Activated CD4-positive, alpha-beta T cell treated with anti-CD3 and anti-CD28 coated beads, Interleukin-2, Interleukin-6, amounts not matched to agents 100 ng/mL and 50 ng/mL, durations not matched to agents 16 hours and 8 hours (primary cell): Measurements from ENCODE around the gene PHIP.
"Not testable (repeated sequence)": the region's sequence is repeated elsewhere in the genome, so short reads cannot be mapped to it uniquely, and the experiment has no call there.

ENCODE experiments used
- DNase-seq: peaks from one replicate; pipeline ENCODE4 v3.0.0-alpha.2; 2020

PHIP gene

GRCh38 chr6:79005024-79005423 is 73.0 kb downstream of the PHIP start:
- no peak for DNase-seq

GRCh38 chr6:79004239-79004638 is 73.8 kb downstream of the PHIP start:
- DNase-seq, result no peak

DNA sequence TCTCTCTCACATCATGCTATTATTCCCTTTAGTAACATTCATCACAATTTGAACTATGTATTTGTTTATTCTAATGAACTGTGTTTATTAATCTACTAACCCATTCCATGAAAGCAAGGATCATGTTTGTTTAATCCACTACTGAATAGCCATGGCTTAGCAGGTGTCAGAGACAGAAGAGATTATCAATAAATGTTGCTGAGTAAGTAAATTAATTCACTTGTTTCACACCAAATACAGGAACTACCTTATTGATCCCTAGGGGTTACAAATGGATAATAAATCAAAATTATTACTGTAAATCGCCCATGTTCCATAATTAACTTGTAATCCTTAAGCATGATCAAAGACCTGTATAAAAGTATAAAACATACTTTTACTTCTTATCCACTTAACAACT is 76.6 kb downstream of the PHIP start:
- DNase-seq, result no peak

DNA sequence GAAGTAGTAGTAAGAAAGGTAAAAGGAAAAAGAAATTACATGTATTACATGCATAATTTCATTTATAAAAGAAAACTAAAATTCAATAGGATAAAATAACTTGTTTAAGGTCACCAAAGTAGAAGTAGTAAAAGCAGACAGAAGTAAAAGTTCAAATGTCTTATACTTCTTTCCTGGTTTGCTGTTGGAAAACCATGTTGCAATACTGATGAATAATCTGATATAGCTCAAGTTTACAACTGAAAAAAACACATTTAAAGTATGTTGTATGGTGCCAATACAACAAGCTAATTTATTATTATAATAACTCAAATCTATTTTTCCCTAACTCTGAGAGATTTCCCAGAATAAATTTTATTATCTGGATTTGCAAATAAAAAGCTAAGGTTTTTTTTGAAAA is 78.3 kb downstream of the PHIP start:
- DNase-seq, result no peak

- no peak for DNase-seq
Observed at GRCh38 chr6:78995946-78996345, 82.1 kb downstream of the PHIP start.

GRCh38 chr6:78995346-78995745 is 82.7 kb downstream of the PHIP start:
- DNase-seq, result no peak

DNA sequence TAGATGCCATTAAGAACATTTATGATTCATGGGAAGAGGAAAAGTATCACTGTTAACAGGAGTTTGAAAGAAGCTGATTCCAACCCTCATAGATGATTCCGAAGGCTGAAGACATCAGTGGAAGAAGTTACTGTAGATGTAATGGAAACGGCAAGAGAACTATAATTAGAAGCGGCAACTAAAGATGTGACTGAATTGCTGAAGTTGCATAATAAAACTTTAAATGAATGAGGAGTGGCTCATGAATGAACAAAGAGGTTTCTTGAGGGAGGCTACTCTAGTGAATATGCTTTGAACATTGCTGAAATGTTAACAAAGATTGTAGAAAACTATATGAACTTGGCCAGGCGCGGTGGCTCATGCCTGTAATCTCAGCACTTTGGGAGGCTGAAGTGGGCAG is 84.1 kb downstream of the PHIP start:
- no peak for DNase-seq

DNA sequence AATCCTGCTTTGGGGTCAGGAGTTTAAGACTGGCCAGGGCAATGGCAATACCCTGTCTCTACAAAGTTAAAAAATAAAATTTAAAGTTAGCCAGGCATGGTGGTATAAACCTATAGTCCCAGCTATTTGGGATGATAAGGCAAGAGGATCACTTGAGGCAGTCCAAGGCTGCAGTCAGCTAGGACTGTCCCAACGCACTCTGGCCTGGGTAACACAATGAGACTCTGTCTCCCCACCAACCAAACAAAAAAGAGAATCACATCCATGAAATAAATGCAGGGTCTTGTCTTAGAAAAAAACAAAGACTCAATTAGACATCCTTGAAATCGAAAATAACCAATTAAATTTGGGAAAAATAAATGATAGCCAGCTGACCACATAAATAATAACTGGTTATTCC is 88.9 kb downstream of the PHIP start:
- DNase-seq, result no peak

- DNase-seq, result no peak
Observed at GRCh38 chr6:78986161-78986560, 91.9 kb downstream of the PHIP start.

- DNase-seq, result no peak
Observed at GRCh38 chr6:78984225-78984950, 93.7 kb downstream of the PHIP start.

DNA sequence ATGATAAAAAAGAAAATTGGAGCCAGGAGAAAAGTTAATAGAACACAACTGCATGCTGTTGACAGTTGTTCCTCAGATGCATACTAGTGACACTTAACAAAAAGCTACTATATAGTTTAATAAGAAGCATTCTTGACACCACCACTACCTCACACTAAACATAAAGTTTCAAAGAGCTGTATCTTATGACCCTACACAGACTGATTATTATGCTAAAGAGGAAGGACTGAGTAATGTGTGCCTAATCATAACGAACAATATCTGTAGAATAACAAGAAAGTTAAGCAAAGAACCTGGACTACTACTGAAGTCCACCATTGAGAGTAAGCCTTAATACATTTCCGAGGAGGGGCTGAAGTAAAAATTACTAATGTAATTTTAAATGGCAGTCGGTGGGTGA is 110.9 kb downstream of the PHIP start:
- DNase-seq, result no peak

DNA sequence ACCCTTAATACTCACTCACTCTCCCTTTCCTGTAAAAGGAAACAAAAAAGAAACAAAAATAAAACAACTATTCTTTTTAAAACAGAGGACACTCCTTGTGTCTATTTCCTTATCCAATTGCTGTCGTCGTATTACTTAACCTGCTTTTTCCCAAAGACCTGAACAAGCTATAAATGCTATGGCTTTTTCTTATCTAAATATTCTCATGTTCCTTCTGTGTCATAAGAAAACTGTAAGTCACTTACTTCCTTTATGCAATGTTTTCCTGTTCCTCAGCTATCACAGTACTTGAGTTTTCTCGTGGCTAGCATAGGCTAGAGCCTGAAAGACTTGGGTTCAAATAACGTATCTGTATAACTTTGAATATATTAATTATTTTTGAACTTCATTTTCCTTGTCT is 111.5 kb downstream of the PHIP start:
- DNase-seq, result no peak

- DNase-seq, result no peak
Observed at GRCh38 chr6:78962448-78962847, 115.6 kb downstream of the PHIP start.

DNA sequence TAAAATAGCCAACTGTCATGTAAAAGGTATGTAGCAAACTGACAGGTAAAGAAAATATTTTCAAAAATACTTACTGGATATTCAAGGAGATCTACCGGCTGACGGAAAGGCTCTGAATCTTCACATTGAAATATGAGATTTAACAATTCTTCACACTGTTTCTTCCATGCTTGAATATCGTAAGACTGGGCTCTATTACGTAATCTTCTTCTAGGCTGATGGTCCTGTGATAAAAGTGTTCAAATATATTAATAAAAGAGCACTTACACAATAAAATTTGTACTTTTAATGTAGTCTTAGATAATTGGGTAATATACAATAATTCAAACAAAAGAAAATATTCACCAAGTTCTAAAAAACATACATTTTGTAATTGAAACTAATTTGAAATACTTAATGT is 123.3 kb downstream of the PHIP start:
- no peak for DNase-seq

GRCh38 chr6:78953798-78954197 is 124.3 kb downstream of the PHIP start:
- no peak for DNase-seq

DNA sequence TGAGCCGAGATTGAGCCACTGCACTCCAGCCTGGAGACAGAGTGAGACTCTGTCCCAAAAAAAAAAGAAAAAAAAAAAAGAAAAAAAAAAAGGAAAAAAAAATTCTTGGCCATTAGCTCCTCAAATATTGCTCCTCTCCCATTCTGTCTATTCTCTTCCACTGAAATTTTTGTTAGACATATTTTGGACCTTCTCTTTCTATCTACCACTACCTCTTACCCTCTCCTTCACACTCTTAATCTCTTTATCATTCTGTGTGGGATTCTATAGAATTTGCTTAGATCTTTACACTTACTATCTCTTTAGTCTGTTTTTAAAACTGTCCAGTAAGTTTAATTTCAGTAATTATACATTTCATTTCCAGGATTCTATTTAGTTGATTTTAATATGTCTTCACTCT is 125.7 kb downstream of the PHIP start:
- DNase-seq, result no peak

DNA sequence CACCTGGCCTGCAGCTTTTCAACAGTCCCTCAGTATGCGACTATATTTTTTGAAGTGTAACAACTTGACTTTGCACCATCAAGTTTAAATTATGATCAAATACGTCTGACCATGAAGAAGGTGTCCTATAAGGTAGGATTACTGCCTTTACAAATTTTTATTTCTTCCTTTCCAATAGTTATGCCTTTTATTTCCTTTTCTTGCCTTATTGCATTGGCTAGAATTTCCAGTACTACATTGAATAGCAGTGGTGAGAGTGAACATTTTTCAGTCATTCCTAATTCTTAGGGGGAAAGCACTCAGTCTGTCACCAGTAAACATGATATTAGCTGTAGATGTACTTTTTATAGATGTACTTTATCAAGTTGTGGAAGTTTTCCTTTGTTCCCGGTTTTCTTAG is 129.3 kb downstream of the PHIP start:
- DNase-seq, result no peak

GRCh38 chr6:78947962-78948361 is 130.1 kb downstream of the PHIP start:
- DNase-seq, result no peak

- DNase-seq, result no peak
Observed at GRCh38 chr6:78947529-78947928, 130.5 kb downstream of the PHIP start.

GRCh38 chr6:78942446-78942845 is 135.6 kb downstream of the PHIP start:
- no peak for DNase-seq

GRCh38 chr6:78936515-78936914 is 141.5 kb downstream of the PHIP start:
- DNase-seq, result no peak

DNA sequence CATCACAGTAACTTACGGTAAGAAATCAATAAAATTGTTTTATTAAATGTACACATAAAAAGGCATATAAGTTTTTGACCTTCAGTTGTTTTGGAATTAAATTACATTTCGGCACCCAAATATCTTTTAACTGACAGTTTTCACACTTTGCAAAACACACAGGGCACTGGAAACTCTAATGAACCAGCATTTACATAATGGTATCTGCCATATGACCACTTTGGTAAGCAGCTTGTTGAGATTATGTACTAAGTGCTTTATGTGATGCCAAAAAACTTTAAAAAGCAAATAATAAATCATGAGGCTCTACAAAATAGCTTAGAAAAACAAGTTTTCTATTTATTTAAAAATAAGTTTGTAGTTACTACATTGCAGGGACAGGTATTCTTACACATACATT is 142.5 kb downstream of the PHIP start:
- DNase-seq, result no peak

DNA sequence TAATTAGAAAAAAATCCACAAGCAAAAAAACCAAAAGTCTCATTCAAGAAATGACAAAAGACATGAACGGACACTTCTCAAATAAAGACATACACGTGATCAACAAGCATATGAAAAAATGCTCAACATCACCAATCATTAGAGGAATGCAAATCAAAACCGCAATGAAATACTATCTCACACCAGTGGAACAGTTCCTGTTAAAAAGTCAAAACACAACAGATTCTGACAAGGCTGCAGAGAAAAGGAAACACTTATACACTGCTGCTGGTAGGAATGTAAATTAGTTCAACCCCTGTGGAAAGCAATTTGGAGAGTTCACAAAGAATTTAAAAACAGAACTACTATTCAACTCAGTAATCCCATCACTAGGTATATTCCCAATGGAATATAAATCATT is 152.7 kb downstream of the PHIP start:
- no peak for DNase-seq

DNA sequence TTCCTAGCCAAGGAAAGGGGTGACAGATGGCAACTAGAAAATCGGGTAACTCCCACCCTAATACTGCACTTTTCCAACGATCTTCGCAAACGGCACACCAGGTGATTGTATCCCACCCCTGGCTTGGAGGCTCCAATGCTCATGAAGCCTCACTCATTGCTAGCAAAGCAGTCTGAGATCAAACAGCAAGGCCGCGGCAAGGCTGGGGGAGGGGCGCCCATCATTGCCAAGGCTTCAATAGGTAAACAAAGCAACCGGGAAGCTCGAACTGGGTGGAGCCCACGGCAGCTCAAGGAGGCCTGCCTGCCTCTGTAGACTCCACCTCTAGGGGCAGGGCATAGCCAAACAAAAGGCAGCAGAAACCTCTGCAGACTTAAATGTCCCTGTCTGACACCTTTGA is 156.9 kb downstream of the PHIP start:
- DNase-seq, result not testable (repeated sequence)

GRCh38 chr6:78917788-78918187 is 160.3 kb downstream of the PHIP start:
- DNase-seq, result no peak

DNA sequence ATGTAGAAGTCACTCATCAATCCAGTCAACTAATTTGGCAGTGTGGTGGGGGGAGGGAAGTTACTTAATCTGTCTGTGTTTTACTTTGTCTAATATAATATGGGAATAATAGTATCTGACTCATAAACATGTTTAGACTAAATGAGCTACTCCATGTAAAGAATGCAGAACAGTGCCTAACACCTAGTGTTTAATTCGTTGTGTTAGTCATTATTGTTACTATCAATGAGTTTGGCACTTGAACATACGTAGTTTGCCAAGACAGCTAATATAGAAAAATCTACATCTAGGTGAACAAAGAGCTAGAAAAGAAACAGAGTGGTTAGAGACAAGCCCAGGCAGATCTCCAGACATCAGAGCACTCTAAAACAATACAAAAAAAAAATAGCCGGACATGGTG is 161.6 kb downstream of the PHIP start:
- no peak for DNase-seq
